ENCODE measurements around the gene LCN12. TPM values are rescaled to one million over a fixed set of nuclear protein-coding genes. Genes with fewer than 3 reads are reported as not detected.

The LCN12 gene
- total RNA-seq, 1 donor from 2014 or later, result 1.5 TPM

- Mint-ChIP-seq H3K4me3 (ENCODE audit: unreplicated experiment) (no peak overlapping the region), H3K36me3 (ENCODE audit: low read depth, unreplicated experiment) (peaks cover 10% of the 10 kb centered on the region), H3K27ac (ENCODE audit: unreplicated experiment) (no peak overlapping the region), H3K9me3 (ENCODE audit: unreplicated experiment) (no peaks in the 10 kb centered on the region), H3K4me1 (ENCODE audit: unreplicated experiment) (no peaks in the 10 kb centered on the region), H3K27me3 (ENCODE audit: unreplicated experiment) (peaks cover 6% of the 10 kb centered on the region)
- DNase-seq (ENCODE audit: low spot score), result no peak
- no peak for TF ChIP-seq CTCF (IDR thresholded peaks at IDR 0.05; ENCODE audit: unreplicated experiment)
Measured at GRCh38 chr9:136910197-136910900, 41.7 kb upstream of the LCN12 start.

- no peak overlapping the region for H3K4me3 Mint-ChIP-seq (ENCODE audit: unreplicated experiment)
- H3K36me3 Mint-ChIP-seq (ENCODE audit: low read depth, unreplicated experiment), result peaks cover 10% of the 10 kb centered on the region
- H3K27ac Mint-ChIP-seq (ENCODE audit: unreplicated experiment), result no peak overlapping the region
- H3K4me1 Mint-ChIP-seq (ENCODE audit: unreplicated experiment), result no peaks in the 10 kb centered on the region
- no peaks in the 10 kb centered on the region for H3K9me3 Mint-ChIP-seq (ENCODE audit: unreplicated experiment)
- no peak for TF ChIP-seq CTCF (IDR thresholded peaks at IDR 0.05; ENCODE audit: unreplicated experiment)
- peaks cover 7% of the 10 kb centered on the region for H3K27me3 Mint-ChIP-seq (ENCODE audit: unreplicated experiment)
- DNase-seq (ENCODE audit: low spot score), result no peak
Measured at GRCh38 chr9:136910901-136911245, 41.2 kb upstream of the LCN12 start.

GRCh38 chr9:136913701-136914438 lies 38.2 kb upstream of the LCN12 start:
- Mint-ChIP-seq H3K36me3 (ENCODE audit: low read depth, unreplicated experiment) (peaks cover 10% of the 10 kb centered on the region), H3K27ac (ENCODE audit: unreplicated experiment) (peak overlapping the region; percentile 18), H3K4me1 (ENCODE audit: unreplicated experiment) (no peaks in the 10 kb centered on the region), H3K27me3 (ENCODE audit: unreplicated experiment) (peaks cover 5% of the 10 kb centered on the region), H3K4me3 (ENCODE audit: unreplicated experiment) (no peak overlapping the region), H3K9me3 (ENCODE audit: unreplicated experiment) (no peaks in the 10 kb centered on the region)
- no peak for DNase-seq (ENCODE audit: low spot score)
- no peak for TF ChIP-seq CTCF (IDR thresholded peaks at IDR 0.05; ENCODE audit: unreplicated experiment)

GRCh38 chr9:136915632-136916329 lies 36.3 kb upstream of the LCN12 start:
- Mint-ChIP-seq H3K4me3 (ENCODE audit: unreplicated experiment) (peak overlapping the region; percentile 23), H3K36me3 (ENCODE audit: low read depth, unreplicated experiment) (peaks cover 19% of the 10 kb centered on the region), H3K9me3 (ENCODE audit: unreplicated experiment) (no peaks in the 10 kb centered on the region), H3K27me3 (ENCODE audit: unreplicated experiment) (peaks cover 11% of the 10 kb centered on the region), H3K4me1 (ENCODE audit: unreplicated experiment) (no peaks in the 10 kb centered on the region), H3K27ac (ENCODE audit: unreplicated experiment) (no peak overlapping the region)
- no peak for DNase-seq (ENCODE audit: low spot score)
- no peak for TF ChIP-seq CTCF (IDR thresholded peaks at IDR 0.05; ENCODE audit: unreplicated experiment)

All from endothelial cell (in vitro differentiated cells).